HG03095 (cell line): ENCODE results near the gene NETO1.

ENCODE experiments used
- ATAC-seq: cut with Tn5 transposase; IDR thresholded peaks from one replicate; pipeline ENCODE4 v1.9.1; 2021; ENCODE audit warnings: moderate library complexity; ENCODE audit not compliant: unreplicated experiment

The NETO1 gene

GRCh38 chr18:72727776-72728175 is 140.0 kb downstream of the NETO1 start:
- no peak for ATAC-seq

GRCh38 chr18:72727038-72727655 is 140.6 kb downstream of the NETO1 start:
- ATAC-seq = no peak

GRCh38 chr18:72726201-72726600 is 141.6 kb downstream of the NETO1 start:
- no peak for ATAC-seq

- no peak for ATAC-seq
These were observed 146.5 kb downstream of the NETO1 start for GRCh38 chr18:72721330-72721729.

GRCh38 chr18:72720116-72720515 is 147.7 kb downstream of the NETO1 start:
- ATAC-seq = no peak

GRCh38 chr18:72704202-72704601 is 163.6 kb downstream of the NETO1 start:
- no peak for ATAC-seq

- no peak for ATAC-seq
These were observed 166.7 kb downstream of the NETO1 start for GRCh38 chr18:72700961-72701710.

GRCh38 chr18:72697706-72698105 is 170.1 kb downstream of the NETO1 start:
- no peak for ATAC-seq

GRCh38 chr18:72692595-72692994 is 175.2 kb downstream of the NETO1 start:
- no peak for ATAC-seq
